DMS153 (cell line): Measurements from ENCODE around the gene PLEKHM3.

ENCODE experiments used
- DNase-seq: peaks from one replicate; lab custom pipeline; 2025; lab: John Stamatoyannopoulos, UW

Gene PLEKHM3

GRCh38 chr2:208025037-208025813 is at the start of gene PLEKHM3:
Gene PLEKHM3, minus strand, starts transcription at chr2:208025527. Its CDS starts 23,888 bp downstream, at chr2:208001639.
- DNase-seq = peak; percentile 42

- DNase-seq = no peak
Measured at GRCh38 chr2:208074610-208075356, 49.5 kb upstream of the PLEKHM3 start.

GRCh38 chr2:208072250-208072892 is 47.0 kb upstream of the PLEKHM3 start:
- peak; percentile 31 for DNase-seq

- DNase-seq = no peak
Measured at GRCh38 chr2:208069186-208069585, 43.9 kb upstream of the PLEKHM3 start.

- no peak for DNase-seq
Measured at GRCh38 chr2:208066016-208066415, 40.7 kb upstream of the PLEKHM3 start.

- DNase-seq = no peak
Measured at GRCh38 chr2:208065476-208065875, 40.1 kb upstream of the PLEKHM3 start.

- DNase-seq = no peak
Measured at GRCh38 chr2:208064220-208064961, 39.1 kb upstream of the PLEKHM3 start.

GRCh38 chr2:208062961-208063360 is 37.6 kb upstream of the PLEKHM3 start:
- no peak for DNase-seq

- DNase-seq = no peak
Measured at GRCh38 chr2:208062113-208062512, 36.8 kb upstream of the PLEKHM3 start.

GRCh38 chr2:208057108-208057507 is 31.8 kb upstream of the PLEKHM3 start:
- DNase-seq = no peak

GRCh38 chr2:208049441-208049840 is 24.1 kb upstream of the PLEKHM3 start:
- no peak for DNase-seq

GRCh38 chr2:208049006-208049405 is 23.7 kb upstream of the PLEKHM3 start:
- DNase-seq = no peak

- no peak for DNase-seq
Measured at GRCh38 chr2:208047840-208048239, 22.5 kb upstream of the PLEKHM3 start.

- DNase-seq = no peak
Measured at GRCh38 chr2:208046686-208047085, 21.4 kb upstream of the PLEKHM3 start.

- DNase-seq = no peak
Measured at GRCh38 chr2:208042450-208042849, 17.1 kb upstream of the PLEKHM3 start.

- no peak for DNase-seq
Measured at GRCh38 chr2:208042041-208042440, 16.7 kb upstream of the PLEKHM3 start.

- peak; percentile 15 for DNase-seq
Measured at GRCh38 chr2:208040199-208041171, 15.2 kb upstream of the PLEKHM3 start.

- no peak for DNase-seq
Measured at GRCh38 chr2:208039376-208040110, 14.2 kb upstream of the PLEKHM3 start.

GRCh38 chr2:208037564-208038487 is 12.5 kb upstream of the PLEKHM3 start:
- no peak for DNase-seq
